Hepatic stellate cell (primary cell): ENCODE data around the gene FAAH.
"Not testable (repeated sequence)": the region's sequence is repeated elsewhere in the genome, so short reads cannot be mapped to it uniquely, and the experiment has no call there.

Experiments used
- DNase-seq: peaks from one replicate; pipeline ENCODE4 v3.0.0; 2011; ENCODE audit warnings: low spot score

Gene FAAH

DNA sequence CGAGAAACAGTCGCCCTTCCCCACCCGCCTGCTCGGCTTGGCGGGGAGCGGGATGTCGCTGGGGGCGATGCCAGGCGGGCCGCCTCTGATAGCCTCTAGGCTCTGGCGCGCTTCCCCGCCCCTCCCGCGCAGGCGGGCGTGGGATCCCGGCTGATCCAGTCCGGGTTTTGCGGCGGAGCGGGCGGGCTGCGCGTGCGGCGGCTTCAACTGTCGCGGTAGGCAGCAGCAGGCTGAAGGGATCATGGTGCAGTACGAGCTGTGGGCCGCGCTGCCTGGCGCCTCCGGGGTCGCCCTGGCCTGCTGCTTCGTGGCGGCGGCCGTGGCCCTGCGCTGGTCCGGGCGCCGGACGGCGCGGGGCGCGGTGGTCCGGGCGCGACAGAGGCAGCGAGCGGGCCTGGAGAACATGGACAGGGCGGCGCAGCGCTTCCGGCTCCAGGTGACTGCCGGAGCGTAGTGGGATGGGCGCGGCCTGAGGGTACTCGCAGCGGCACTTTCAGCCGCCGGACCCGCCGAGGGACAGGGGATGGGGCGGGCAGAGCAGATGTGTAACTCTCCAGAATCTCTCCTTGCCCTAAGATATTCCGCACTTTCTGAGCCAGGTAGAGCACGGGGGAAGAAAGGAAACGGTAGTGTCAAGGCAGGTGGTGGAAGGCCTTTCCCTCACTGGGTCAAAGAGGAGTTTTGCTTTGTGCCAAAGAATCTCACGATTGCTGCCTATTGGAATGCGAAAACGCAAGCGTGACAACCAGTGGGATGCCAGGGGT, at the start of gene FAAH:
TSS of gene FAAH (plus strand) at position 210 of the 764 bp plus-strand sequence. CDS start at position 242, 32 bp downstream.
- DNase-seq: no peak

DNA sequence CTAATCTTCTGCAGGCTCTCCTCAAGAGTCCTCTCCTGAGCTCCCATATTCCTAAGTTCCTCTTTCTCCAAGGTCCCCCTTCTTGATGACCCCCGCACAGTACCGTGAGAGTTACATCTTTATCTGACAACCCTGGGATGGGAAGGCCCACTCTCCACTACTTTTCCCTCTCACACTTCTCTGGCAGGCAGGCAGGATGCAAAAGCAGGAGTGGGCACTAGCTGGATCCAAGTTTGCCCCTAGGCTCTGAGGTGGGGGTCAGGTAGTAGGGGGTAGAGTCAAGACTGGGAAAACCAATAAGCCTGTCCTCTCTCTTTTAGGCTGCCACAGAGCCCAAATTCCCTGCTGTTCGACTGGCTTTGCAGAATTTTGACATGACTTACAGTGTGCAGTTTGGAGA, 49.6 kb upstream of the FAAH start:
- DNase-seq: no peak

DNA sequence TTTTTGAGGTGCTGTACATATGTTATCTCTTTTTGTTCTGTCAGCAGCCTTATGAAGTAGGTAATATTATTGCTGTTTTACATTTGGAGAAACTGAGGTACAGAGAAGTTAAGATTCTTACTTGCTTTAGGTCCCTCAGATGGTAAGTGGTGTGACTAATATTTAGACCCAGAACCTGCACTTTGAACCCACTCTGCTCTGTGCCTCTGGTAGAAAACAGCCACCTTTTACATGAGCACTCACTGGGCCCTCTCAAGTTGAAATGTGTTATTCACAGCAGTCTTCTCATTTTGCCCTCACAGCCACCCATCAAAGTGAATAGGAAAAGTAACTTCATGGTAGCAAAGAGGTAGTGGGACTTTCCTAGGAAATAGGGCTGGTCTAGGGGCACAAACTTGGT, 48.8 kb upstream of the FAAH start:
- no peak for DNase-seq

DNA sequence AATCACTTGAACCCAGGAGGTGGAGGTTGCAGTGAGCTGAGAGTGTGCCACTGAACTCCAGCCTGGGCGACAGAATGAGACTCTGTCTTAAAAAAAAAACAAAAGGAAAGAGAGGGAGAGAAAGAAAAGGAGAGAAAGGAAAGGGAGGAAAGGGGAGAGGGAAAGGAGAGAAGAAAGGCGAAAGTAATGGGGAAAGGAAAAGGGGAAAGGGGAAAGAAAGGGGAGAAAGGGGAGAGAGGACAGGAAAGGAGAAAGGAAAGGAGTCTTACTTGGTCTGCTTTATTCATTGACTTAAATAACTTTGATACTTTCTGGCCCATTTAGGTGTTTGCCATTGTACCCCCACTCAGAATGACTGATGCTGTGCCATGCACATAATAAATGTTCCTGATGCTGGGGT, 41.8 kb upstream of the FAAH start:
- no peak for DNase-seq

DNA sequence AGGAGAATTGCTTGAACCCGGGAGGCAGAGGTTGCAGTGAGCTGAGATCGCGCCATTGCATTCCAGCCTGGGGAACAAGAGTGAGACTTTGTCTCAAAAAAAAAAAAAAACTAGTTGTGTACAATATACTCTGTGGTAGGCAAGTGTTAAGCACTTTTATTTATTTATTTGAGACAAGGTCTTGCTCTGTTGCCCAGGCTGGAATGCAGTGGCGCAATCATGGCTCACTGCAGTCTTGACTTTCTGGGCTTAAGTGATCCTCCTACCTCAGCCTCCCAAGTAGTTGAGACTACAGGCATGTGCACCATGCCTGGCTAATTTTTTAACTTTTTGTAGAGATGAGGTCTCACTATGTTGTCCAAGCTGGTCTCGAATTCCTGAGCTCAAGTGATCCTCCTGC, 38.2 kb upstream of the FAAH start:
- DNase-seq: not testable (repeated sequence)

DNA sequence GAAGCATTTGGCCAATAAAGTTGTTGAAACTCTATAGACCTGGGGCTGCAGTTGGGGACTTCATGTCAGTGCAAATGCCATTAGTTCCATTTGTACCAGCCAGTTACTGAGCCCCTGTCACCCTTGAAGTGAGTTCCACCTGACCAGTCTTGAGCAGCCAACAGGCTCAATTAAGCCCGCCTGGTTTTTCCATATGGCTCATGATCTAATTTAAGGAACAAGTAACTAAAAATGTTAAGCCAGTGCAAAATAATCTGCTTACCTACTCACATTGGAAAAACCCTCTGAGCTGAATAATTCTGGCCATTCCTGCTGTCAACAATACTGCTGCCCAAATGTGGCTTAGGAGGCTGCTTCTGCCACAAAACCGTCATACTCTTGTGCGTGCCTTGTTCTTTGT, 32.0 kb upstream of the FAAH start:
- no peak for DNase-seq

DNA sequence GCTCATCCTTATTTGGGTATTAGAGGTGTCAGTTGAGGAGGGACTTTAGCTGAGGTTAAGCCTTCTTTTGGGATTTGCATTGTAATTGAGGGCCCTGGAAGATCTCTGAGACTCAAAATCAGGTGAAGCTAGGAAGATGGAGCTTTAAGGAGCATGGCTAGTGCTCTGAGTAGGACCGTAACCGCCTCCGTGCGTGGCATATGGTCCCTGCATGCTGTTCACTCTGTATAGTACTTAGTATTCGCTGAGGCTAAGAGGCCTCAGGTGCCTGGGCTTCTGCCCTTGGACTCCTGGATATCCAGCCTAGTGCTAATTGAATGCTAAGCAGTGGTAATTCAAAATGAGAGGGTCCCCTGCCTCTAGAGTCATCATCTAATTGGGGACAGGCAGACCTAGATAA, 31.0 kb upstream of the FAAH start:
- no peak for DNase-seq

DNA sequence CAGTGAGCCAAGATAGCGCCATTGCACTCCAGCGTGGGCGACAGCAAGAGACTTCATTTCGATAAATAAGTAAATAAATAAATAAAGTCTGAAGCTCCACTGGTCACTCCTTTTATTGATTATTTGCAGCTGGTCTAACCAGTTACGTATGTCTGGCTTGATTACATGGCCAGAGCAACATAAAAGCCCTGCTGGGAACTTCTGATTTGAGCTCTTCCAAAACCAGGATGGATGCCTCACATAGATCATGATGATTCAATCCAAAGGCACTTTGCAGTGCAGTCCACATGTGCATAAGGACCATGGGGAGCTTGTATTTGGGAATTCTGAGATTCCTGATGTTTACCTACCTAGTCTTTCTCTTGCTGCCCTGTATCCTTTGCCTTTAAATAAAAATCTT, 29.5 kb upstream of the FAAH start:
- no peak for DNase-seq

DNA sequence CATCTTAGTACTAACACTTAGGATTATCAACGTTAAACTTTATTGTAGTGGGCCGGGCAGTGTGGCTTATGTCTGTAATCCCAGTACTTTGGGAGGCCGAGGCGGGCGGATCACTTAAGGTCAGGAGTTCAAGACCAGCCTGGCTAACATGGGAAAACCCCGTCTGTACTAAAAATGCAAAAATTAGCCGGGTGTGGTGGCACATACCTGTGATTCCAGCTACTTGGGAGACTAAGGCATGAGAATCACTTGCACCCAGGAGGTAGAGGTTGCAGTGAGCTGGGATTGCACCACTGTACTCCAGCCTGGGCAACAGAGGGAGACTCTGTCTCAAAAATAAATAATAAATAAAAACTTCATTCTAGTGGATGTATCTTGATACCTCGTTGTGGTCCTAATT, 28.3 kb upstream of the FAAH start:
- DNase-seq: not testable (repeated sequence)

DNA sequence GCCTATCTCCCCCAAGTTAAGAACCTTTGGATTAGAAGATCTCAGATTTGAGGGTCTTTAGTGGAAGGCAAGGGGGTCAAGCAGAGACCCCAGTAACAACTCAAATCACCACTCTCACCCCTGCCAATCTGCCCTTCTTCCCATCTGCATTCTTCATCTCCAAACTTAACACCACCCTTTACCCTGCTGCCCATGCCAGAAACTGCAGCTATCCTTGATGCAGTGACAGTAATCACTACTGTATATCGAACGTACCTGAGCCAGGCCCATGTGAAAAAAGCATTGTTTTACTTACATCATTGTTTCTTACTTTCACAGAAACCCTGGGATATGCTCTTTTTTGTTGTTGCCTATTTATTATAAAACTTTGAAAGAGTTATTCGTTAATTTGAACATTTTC, 27.0 kb upstream of the FAAH start:
- DNase-seq: no peak

DNA sequence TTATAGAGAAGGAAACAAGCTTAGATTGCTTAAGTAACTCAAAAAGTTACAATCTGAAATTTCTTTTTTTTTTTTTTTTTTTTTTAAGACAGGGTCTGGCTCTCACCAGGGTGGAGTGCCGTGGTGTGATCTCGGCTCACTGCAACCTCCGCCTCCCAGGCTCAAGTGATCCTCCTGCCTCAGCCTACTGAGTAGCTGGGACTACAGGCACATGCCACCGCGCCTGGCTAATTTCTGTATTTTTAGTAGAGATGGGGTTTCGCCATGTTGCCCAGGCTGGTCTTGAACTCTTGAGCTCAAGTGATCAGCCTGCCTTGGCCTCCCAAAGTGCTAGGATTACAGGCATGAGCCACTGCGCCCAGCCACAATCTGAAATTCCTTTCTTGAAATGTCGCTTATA, 26.4 kb upstream of the FAAH start:
- DNase-seq: not testable (repeated sequence)

DNA sequence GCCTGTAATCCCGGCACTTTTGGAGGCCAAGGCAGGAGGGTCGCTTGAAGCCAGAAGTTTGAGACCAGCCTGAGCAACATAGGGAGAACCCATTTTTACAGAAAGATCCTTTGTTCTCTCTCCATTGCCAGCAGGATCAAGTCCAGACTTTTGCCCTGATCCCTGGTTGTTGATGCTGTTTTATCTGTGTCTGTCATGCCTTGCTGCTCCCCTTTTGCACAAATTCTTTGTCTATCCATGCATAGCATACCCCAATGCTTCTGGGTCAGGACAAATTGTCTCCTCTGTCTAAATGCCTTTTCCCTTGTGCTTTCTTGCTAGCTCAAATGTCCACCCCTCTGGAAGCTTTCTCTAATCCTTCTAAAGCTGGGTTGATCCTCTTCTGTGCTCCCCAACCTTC, 25.3 kb upstream of the FAAH start:
- no peak for DNase-seq

DNA sequence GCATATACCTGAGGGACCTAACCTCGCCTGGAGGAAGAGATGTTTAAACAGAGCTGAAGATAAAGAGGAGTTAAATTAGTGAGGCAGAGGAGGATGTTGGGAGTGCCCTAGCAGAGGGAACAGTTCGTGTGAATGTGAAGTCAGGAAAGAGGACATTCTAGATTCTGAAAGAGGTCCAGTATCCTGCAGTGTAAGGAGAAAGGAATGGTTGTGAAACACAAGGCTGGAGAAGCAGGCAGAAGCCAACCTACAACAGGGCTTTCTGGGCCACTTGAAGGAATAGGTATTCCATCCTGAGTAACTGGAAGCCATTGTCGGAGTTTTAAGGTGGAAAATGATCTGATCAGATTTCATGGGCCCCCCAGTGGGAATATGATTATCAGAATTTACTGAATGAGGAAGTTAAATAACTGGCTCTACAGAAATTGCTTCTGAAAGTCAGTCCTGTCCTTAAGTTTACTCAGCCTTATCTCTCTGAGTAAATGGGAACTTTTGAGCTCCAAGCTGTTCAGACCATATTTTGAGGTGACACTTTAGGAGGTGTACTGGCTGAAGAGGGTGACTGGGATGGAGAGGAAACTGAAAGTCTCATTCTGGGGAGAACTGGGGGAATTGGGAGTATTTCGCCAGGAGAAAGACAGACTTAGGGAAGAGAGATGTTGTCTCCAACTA, 24.4 kb upstream of the FAAH start:
- DNase-seq: no peak

DNA sequence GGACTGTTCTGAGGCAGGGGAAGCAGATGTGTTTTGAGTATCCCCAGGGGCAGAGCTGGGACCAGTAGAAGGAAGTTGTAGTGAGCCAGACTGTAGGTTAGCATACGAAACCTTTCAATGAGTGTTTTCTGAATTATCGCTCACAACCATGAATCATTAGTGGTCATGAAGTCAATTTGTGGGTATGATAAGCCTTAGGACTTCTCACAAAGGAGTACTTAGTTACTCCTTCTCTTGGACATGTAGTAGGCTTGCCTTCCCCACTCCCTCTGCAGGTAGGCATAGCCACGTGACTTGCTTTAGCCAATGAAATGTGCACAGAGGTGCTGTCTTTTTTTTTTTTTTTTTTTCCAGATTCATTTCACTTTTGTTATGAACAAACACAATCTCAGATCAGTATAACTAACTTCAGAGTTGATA, 23.9 kb upstream of the FAAH start:
- no peak for DNase-seq

DNA sequence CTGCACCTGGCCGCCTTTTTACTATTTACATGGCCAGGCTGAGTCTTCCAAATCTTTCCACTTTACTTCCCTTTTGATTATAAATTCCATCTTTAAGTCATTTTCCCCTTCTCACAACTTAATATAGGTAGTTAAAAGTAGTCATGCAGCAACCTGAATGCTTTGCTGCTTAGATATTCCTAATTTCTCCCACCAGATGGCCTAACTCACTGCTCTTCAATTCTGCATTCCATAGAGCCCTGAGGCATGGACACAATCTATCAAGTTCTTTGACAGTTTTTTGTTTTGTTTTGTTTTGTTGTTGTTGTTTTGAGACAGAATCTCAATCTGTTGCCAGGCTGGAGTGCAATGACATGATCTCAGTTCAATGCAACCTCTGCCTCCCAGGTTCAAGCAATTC, 21.7 kb upstream of the FAAH start:
- no peak for DNase-seq

DNA sequence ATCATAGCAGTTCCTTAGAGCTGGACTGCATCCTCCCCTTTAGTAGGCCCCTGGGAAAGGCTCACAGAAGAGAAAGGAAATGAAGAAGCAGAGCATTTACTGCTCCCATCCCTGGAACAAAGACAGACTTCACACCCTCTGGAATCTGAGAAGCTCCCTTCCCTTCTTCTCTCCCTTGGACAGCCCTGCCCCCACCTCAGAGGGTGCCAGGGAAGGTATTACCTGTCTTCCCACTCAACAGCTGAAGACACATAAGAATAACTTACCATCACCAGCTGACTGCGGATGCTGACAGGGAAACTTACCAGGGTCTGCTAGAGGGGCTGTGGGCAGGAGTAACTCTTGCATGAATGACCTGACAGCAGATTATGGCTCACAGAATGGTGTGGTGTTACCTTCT, 14.1 kb upstream of the FAAH start:
- DNase-seq: no peak

DNA sequence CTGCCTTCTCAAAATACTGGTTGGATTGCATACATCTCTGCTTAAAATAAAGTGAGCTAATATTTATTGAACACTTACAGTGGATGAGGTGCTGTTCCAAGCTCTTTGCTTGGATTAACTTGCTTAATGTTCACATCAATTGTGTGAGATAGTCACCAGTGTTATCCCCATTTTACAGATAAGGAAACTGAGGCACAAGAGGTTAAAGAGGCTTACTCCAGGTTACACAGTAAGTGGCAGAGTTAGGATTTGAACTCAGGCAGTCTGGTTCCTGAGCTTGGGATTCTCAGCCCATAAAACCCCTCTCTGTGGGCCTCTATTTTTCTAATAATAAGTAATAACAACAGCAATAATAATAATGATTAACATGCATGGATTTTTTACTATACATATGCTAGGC, 13.6 kb upstream of the FAAH start:
- no peak for DNase-seq

DNA sequence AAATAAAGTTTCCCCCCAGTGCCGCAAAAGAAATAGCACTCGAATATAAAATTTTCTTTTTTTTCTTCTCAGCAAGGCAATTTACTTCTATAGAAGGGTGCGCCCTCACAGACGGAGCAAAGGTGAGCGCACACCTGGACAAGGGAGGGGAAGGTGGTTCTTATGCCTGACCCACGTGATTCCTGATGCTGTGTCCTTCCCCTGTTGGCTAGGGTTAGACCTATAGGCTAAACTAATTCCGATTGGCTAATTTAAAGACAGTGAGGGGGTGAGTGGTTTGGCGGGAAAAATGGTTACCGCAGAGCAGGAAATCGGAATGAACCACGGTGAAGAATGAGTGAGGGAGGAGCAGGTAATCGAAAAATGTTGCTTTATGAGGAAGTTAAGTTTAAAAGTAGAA, 607 bp upstream of the FAAH start:
- DNase-seq: no peak

DNA sequence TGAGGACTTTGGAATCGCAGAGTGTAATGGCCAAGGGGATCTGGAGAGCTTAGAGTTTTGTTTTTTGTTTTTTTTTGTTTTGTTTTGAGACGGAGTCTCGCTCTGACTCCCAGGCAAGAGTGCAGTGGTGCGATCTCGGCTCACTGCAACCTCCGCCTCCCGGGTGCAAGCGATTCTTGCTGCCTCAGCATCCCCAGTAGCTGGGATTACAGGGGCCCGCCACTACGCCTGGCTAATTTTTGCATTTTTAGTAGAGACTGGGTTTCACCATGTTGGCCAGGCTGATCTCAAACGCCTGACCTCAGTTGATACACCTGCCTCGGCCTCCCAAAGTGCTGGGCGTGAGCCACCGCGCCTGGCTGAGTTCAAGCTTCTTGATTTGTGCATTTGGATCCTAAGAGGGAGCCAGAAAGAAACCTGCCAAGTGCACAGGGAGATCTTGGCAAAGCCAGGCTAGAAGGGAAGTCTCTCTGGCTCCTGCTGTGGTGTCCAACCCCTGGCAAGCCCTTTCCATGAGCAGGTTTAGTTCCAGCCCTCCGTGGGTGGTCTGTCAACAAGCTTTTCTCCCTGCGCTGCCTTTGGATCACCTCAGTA, 852 bp downstream of the FAAH start:
- DNase-seq: no peak

DNA sequence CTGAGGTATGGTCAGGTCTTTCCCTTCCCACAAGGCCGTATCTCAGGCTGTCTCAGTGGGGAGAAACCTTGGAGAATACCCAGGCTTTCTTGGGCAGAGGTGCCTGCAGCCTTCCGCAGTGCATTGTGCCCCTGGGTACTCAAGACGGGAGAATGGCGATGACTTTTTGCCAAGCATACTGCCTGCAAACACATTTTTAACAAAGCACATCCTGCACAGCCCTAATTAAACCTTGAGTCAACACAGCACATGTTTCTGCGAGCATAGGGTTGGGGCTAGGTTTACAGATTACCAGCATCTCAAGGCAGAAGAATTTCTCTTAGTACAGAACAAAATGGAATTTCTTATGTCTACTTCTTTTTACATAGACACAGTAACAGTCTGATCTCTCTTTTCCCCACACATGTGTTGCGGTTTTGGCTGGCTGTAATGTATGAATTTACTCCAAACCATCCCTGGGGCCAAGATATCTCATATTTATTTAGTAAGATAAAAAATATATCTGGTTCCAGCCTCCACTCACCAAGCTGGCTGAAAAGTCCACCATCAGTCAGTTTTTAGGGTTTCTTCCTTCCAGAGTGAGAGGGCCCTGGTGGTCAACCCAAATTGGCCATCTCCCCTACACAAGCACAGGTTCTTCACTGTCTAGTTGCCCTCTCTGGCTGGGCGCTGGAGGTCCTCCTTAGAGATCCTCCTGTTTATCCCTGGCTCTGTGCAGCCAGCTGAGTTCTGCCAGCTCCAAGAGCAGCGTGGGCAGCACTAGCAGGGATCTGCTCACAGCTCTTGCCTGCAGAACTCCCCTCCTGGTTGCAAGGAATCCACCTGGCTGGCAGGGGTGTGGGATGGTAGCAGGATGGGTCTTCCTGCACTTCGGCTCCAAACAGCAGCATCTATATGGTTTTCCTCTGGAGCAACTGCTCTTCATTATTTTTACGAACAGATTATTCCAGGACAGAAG, 2.6 kb downstream of the FAAH start:
- DNase-seq: no peak

DNA sequence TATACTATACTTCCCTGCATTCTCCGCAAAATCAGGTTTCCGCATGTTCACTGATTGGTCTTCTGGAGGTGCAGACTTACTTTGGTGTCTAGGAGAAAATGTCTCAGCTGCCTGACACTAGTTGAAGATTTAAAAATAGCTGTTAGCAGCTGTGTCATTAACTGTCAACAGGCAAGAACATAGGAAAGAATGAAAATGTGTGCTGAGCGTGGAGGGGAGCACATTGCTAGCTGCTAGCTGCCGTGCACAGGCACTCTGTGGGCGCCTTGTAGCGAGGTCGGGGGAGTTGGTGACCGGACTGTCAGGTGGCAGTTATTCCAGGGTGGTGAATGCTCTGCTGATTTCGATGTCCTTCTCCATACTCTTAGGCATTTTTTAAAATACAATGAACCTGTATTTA, 5.2 kb downstream of the FAAH start:
- peak; percentile 7 for DNase-seq

DNA sequence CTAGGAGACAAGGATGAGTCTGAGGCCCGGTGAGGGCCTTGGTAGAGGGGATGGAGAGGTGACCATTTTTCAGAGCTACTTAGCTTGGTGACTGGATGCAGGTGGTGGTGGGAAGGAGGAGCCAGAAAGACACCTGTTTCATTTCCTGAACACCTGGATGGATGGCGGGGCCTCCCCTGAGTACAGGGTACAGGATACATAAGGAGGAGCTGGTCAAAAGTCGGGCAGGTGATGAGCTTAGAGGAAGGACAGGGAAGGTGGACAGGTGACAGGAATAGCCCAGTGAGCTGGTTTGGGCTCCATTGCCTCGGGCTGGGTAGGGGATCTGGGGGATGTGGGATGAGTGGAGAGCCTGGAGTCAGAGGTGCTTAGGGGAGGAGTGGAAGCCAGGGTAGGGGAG, 6.3 kb downstream of the FAAH start:
- DNase-seq: no peak
